NCI-H2171 treated with DMSO at 0.1 percent for 48 hours (cell line): ENCODE measurements around the gene DNAAF8.

Source experiments
- DNase-seq: peaks from one replicate; lab custom pipeline; 2025; lab: John Stamatoyannopoulos, UW

DNAAF8 gene

GRCh38 chr16:4695473-4696171 lies 38.7 kb upstream of the DNAAF8 start:
- DNase-seq = no peak

- DNase-seq = no peak
Observed at GRCh38 chr16:4696172-4696904, 38.0 kb upstream of the DNAAF8 start.

DNA sequence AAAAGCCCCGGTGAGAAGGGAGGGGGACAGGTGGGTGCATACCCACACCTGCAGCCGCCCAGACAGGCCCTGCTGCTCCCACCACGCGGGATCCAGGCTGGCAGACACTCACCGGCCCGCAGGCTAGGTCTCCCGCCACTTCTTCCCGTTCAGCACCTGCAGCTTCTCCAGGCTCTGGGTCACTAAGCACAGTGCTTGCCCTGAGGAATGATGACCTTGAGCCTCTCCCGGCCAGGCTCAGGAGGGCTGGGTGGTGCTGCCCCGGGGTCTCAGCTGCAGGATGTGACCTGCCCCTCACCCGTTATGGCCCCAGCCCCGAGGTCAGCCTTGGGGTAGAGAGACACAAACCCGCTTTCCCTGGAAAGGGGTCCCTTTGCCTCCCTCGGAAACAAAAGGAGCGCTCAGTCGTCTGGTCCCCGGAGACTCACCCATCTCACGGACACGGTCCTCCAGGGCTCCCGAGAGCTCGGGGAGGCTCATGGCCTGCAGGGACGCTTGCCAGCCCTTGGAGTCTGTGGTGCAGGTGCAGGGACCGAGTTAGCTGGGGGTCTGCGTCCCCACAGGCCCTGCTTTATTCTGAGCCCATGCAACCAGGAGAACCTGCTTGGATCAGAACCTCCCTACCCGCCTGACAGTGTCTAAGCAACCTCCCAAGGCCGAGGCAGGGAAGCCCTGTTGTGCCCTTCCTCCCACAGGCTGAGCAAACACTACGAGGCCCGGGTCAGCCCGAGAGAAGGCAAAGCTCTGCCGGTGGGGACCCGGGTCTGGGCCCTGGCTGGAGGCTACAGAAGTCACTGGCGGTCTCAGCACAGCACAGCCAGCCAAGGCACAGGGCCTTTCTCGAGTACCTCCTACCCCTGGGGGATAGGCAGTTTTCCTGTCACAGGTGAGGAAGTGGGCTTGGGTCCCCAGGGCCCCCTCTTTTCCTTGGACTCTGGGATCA lies 37.2 kb upstream of the DNAAF8 start:
- DNase-seq = no peak

GRCh38 chr16:4697848-4698291 lies 36.5 kb upstream of the DNAAF8 start:
- DNase-seq = no peak

DNA sequence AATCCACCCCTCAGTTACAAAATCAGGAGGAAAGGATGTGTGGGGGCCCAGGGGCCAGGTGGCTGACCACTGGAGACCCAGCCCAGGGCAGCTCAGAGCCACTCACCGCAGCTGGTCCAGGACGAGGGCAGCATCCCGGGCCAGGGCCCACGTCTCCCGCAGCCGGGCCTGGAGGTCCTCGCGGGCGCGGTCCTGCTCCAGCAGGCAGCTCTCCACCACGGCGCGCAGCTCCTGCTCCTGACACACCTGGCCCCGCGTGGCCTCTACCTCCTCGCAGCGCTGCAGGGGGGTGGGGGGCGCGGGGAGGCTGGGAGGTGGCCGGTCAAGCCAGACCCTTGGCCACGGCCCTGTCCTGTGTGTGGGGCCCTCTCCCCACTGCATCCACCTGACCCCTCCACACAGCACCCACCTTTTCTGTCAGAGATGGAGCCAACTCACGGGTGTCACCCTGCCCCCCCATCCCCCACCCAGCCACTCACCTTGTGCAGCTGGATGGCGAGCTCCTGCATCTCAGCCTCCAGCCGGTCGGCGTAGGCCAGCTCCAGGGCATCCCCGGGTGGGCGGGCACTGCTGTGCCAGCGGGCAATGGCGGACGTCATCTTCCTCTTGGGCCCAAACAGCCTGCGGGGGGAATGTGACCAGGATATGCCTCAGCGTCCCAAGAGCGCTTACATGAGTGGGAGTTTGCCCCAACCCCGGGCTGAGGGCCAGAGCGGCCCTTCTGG lies 35.9 kb upstream of the DNAAF8 start:
- DNase-seq = no peak

- no peak for DNase-seq
Observed at GRCh38 chr16:4699046-4699556, 35.2 kb upstream of the DNAAF8 start.

DNA sequence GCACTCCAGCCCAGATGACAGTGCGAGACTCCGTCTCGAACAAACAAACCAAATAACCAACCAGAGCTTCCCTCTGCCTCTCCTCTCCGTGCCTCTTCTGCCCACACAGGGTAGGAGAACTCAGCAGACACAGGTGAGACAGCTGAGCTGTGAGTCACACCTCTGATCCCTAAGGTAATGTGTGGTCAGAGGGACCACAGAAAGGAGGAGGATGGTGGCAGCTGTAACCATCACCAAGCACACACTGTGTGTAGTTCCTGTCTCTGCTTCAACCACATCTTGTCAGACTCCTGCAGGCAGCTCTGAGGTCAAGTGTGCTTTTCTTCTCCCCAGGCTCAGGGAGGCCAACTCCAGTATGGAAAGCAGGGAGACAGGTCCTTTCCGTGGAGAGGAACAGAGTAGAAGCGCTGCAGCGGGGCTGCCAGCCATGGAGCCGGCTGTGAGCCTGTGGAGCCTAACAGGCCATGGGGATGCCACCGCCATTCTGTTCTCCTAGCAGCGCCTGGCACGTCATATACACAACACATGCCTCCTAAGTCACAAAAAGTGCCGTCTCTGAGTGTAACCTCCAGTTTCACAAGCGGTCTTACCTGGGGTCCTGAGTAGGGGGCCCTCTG lies 33.8 kb upstream of the DNAAF8 start:
- DNase-seq = no peak

- DNase-seq = no peak
Observed at GRCh38 chr16:4700997-4701743, 33.2 kb upstream of the DNAAF8 start.

GRCh38 chr16:4701791-4702465 lies 32.4 kb upstream of the DNAAF8 start:
- no peak for DNase-seq

GRCh38 chr16:4702466-4702808 lies 31.9 kb upstream of the DNAAF8 start:
- no peak for DNase-seq

GRCh38 chr16:4703906-4704305 lies 30.4 kb upstream of the DNAAF8 start:
- DNase-seq = no peak

DNA sequence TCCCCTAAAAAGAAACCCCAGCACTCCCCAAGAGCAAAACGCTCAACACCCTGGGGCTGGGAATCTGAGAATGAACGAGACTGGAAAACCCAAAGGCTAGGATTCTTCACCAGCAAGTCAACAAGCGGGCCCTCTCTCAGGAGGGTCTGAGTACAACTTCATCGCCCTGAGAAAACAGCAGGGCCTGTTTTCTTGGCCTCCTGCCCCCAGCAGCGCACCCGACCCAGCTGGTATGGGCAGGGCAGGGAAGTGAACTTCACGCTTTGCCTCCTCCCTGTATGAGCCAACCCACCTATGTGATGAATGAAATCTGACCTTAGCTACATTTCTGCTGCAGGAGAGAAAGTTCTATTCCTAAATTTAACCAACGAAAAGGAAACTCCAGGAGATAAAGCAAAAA lies 29.8 kb upstream of the DNAAF8 start:
- DNase-seq = no peak

DNA sequence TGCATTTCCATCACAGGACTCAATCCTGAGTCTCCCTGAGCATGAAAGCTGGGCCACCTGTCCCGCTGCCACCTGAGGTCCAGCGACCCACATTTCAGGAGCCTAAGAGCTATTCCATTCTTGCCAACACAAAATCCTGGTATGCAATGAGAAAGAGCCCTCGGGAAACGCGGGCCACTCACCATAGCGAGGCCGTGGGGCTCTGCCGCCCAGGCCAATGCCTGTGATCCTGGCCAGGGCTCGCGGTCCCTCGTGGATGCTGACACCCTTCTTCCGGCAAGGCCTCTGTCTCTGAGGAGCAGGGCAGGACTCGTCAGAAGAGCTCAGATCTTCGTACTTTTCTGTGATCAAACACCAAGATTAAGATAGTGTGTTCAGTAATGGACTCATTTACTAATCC lies 29.4 kb upstream of the DNAAF8 start:
- DNase-seq = no peak

DNA sequence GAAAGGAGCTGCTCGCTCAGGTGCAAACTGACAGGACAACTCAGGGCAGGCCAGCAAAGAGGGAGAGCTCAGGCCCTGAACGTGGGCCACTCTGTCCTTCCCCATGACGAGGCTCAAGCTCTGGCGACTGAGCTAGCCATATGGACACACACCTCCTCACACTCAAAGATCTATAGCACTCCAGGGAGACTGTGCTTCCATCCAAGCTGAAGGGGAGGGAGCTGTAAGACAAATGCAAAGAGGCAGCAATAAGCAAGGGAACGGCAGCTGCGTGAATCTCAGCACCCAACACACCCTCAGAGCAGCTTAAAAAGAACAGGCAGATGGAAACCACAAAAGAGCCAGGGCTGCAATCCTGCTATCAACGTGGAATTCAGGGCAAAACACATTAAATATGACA lies 27.5 kb upstream of the DNAAF8 start:
- DNase-seq = no peak

DNA sequence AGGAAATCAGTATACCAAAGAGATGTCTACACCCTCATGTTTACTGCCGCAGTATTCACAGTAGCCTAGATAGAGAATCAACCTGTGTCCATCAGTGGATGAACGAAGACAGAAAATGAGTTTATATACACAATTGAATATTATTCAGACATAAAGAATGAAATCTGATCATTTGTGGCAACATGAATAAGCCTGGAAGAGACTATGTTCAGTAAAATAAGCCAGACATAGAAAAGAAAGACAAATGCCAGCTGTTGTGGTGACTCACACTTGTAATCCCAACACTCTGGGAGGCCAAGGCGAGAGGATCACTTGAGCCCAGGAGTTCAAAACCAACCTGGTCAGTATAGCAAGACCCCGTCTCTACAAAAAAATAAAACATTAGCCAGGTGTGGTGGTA lies 24.9 kb upstream of the DNAAF8 start:
- no peak for DNase-seq

- DNase-seq = no peak
Observed at GRCh38 chr16:4713663-4714501, 20.5 kb upstream of the DNAAF8 start.

DNA sequence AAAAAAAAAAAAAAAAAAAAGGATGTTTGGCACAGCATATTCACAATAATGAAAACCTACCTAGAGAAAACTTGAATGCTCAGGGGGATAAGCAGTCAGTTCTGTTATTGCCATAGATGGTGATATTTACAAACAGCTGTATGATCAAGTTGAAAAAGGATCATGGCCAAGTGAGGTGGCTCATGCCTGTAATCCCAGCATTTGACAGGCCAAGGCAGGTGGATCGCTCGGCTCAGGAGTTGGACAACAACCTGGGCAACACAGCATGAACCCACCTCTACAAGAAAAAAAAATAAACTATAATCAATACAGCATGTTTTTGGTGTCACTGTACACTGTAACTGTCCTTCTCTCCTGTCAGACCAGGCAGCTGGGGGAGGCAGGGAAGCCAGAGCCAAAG lies 19.3 kb upstream of the DNAAF8 start:
- no peak for DNase-seq

GRCh38 chr16:4718466-4718865 lies 15.9 kb upstream of the DNAAF8 start:
- DNase-seq = no peak
